K562 (cell line): Measurements from ENCODE around the gene COX6A2. TPM values are rescaled to one million over a fixed set of nuclear protein-coding genes. Genes with fewer than 3 reads are reported as not detected.

ENCODE experiments used
- ATAC-seq: fragments of 200-7000 bp; cut with Tn5 transposase; 3 replicates; pipeline ENCODE4 v1.9.1; 2020; ENCODE audit warnings: moderate library complexity
- BruUV-seq: library from RNA; stranded (reverse); fragments of 400-500 nt; replicated peaks from 2 replicates; lab custom pipeline; 2021; lab: Mats Ljungman, UMichigan
- CTCF ChIA-PET: fragments of 300-600 bp; formaldehyde crosslinking; extraction: SDS; loops from one replicate; lab custom pipeline; 2021; ENCODE audit warnings: low intra/inter-chr PET ratio; lab: Yijun Ruan, JAX
- POLR2A ChIA-PET: fragments of 300-600, 350-650 bp; sonication (Branson Sonifier 250); formaldehyde crosslinking; extraction: SDS; loops from one replicate; lab custom pipeline; 2021; ENCODE audit warnings: antibody characterized with exemption, inconsistent platforms; lab: Yijun Ruan, JAX
- DNase-seq, 4 experiments: peaks; one replicate each; pipeline versions ENCODE4 v3.0.0 to v3.0.0-alpha.2; 2011 to 2018; ENCODE audit warnings: low spot score in 3 of 4, mixed read lengths in 3 of 4; ENCODE audit errors: extremely low read depth in 1 of 4
- FAIRE-seq: peaks from 2 replicates; lab custom pipeline; 2011; peaks lifted over from hg19 to GRCh38; lab: Jason Lieb, UNC
- H2AFZ ChIP-seq: 2 replicates; pipeline ENCODE4 v1.6.0; 2011; ENCODE audit warnings: low read depth, low read length, control low read depth, inconsistent platforms
- H3K27ac ChIP-seq: fragments of 200-600 bp; 3 replicates; pipeline ENCODE4 v1.8.0; 2011; ENCODE audit warnings: low read depth, mild to moderate bottlenecking, control low read depth, inconsistent platforms, low read length, moderate library complexity, mixed read lengths; ENCODE audit errors: extremely low read depth
- H3K27me3 ChIP-seq, 2 experiments: fragments of 300-600 bp in 1 of 2; 2 replicates in 1 of 2; 3 replicates in 1 of 2; pipeline versions ENCODE4 v1.6.0 to v1.8.0; 2011; ENCODE audit warnings: inconsistent platforms in 2 of 2, low read length in 2 of 2, mild to moderate bottlenecking in 1 of 2, mixed read lengths in 1 of 2, moderate library complexity in 1 of 2; ENCODE audit not compliant: control insufficient read depth in 2 of 2, insufficient read depth in 2 of 2
- H3K36me3 ChIP-seq: fragments of 300-600 bp; 3 replicates; pipeline ENCODE4 v1.8.0; 2011; ENCODE audit warnings: mild to moderate bottlenecking, low read length, inconsistent platforms; ENCODE audit not compliant: control insufficient read depth, insufficient read depth
- H3K4me1 ChIP-seq, 2 experiments: fragments of 200-600 bp in 1 of 2; replicated peaks in 1 of 2; 2 replicates in 1 of 2; 3 replicates in 1 of 2; pipeline versions ENCODE4 v1.5.1 to v1.8.0; 2011; ENCODE audit warnings: inconsistent platforms in 2 of 2, low read length in 2 of 2, mild to moderate bottlenecking in 1 of 2, mixed read lengths in 1 of 2, moderate library complexity in 1 of 2; ENCODE audit not compliant: control insufficient read depth in 2 of 2, insufficient read depth in 2 of 2
- H3K4me2 ChIP-seq: 2 replicates; pipeline ENCODE4 v1.6.1; 2011; ENCODE audit warnings: low read length, control low read depth, inconsistent platforms, mixed read lengths; ENCODE audit not compliant: insufficient read depth
- H3K4me3 ChIP-seq: fragments of 200-600 bp; sonication (generic), shearing (Covaris generic); 2 replicates; pipeline ENCODE4 v1.5.1; 2016; ENCODE audit warnings: control low read depth, inconsistent platforms
- H3K79me2 ChIP-seq: fragments of 200-600 bp; 3 replicates; pipeline ENCODE4 v1.8.0; 2011; ENCODE audit warnings: low read length, inconsistent platforms; ENCODE audit not compliant: control insufficient read depth, insufficient read depth
- H3K9ac ChIP-seq, 2 experiments: 2 replicates each; pipeline versions ENCODE4 v1.6.0 to v1.6.1; 2011; ENCODE audit warnings: low read depth in 2 of 2, low read length in 2 of 2, control low read depth in 1 of 2, inconsistent platforms in 1 of 2, mild to moderate bottlenecking in 1 of 2, mixed read lengths in 1 of 2; ENCODE audit not compliant: insufficient read depth in 1 of 2
- H3K9me1 ChIP-seq: one replicate; pipeline ENCODE4 v1.6.0; 2011; ENCODE audit warnings: inconsistent platforms, mild to moderate bottlenecking, low read length, moderate library complexity; ENCODE audit not compliant: control insufficient read depth, insufficient read depth
- H3K9me3 ChIP-seq: replicated peaks from 2 replicates; pipeline ENCODE4 v1.5.1; 2011; ENCODE audit warnings: low read depth, low read length, inconsistent platforms; ENCODE audit not compliant: control insufficient read depth, insufficient read depth
- H4K20me1 ChIP-seq: replicated peaks from 2 replicates; pipeline ENCODE4 v1.6.1; 2011; ENCODE audit warnings: low read length, inconsistent platforms, mixed read lengths; ENCODE audit not compliant: control insufficient read depth, insufficient read depth
- CCAR2 ChIP-seq: fragments of 200-400 bp; formaldehyde crosslinking; IDR thresholded peaks from 2 replicates; pipeline ENCODE4 v1.6.1; 2017; ENCODE audit warnings: mild to moderate bottlenecking, low read depth, low read length
- CEBPB ChIP-seq: fragments of 450-650 bp; IDR thresholded peaks from 2 replicates; pipeline ENCODE4 v1.6.1; 2016; ENCODE audit warnings: missing genetic modification characterization, missing compliant biosample characterization
- ETV5 ChIP-seq: sonication (generic); formaldehyde crosslinking; IDR thresholded peaks from 2 replicates; pipeline ENCODE4 v1.4.0; 2020; ENCODE audit warnings: low read depth, mild to moderate bottlenecking, missing genetic modification reagents
- HMGXB4 ChIP-seq: sonication (generic); formaldehyde crosslinking; IDR thresholded peaks from 2 replicates; pipeline ENCODE4 v1.8.1; 2023; ENCODE audit warnings: mild to moderate bottlenecking, missing genetic modification reagents
- ZBTB43 ChIP-seq: sonication (generic); formaldehyde crosslinking; IDR thresholded peaks from 2 replicates; pipeline ENCODE4 v1.8.0; 2023; ENCODE audit warnings: mild to moderate bottlenecking, missing genetic modification reagents
- WGBS: fragments of 100-300 bp; shearing (Covaris generic); methylation state at CpG from one replicate; pipeline ENCODE4 v1.1.6; 2016; ENCODE audit warnings: low coverage, mixed read lengths; ENCODE audit not compliant: insufficient coverage; ENCODE audit errors: missing lambda C conversion rate; 5-methylcytosine and 5-hydroxymethylcytosine counted together
- in situ Hi-C: fragments of 300-500 bp; cut with MboI; formaldehyde crosslinking; loops from 4 replicates; pipeline ENCODE4 v1.15.0; 2018; ENCODE audit warnings: inconsistent platforms, mixed read lengths
- intact Hi-C: fragments of 100-400 bp; cut with micrococcal nuclease; formaldehyde crosslinking; loops from 2 replicates; pipeline ENCODE4 v1.14.2; 2022
- polyA plus RNA-seq, 8 experiments: library from polyadenylated mRNA; depleted of rRNA in 4 of 8; stranded (reverse) in 5 of 8; unstranded in 3 of 8; fragments of >200 nt; fragmentation: Nextera tagmentation in 2 of 8; fragmentation: Illumina TruSeq in 1 of 8; extraction: Ambion mirVana in 2 of 8; extraction: Trizol in 1 of 8; gene quantifications; 2 replicates each; pipeline versions ENCODE4 v1.2.1 to v1.2.3, GENCODE V29; 2011 to 2014; ENCODE audit warnings: inconsistent platforms in 1 of 8, missing spikeins in 1 of 8
- total RNA-seq, 7 experiments: library from RNA; depleted of rRNA in 6 of 7; stranded (reverse); fragments of >200 nt in 6 of 7; fragmentation: Illumina TruSeq in 2 of 7; extraction: Trizol in 2 of 7; gene quantifications; 2 replicates each; pipeline versions ENCODE4 v1.2.1 to v1.2.3, GENCODE V29; 2011 to 2021; ENCODE audit warnings: low replicate concordance in 1 of 7

COX6A2 gene
- total and polyA plus RNA-seq, 9 of the 15 experiments (the other 6 are each of a cell fraction or from before 2014, with no cell fraction given): not detected

GRCh38 chr16:31471241-31471874 is 43.2 kb upstream of the COX6A2 start:
- Histone ChIP-seq H3K9me1 (no peaks in the 10 kb centered on the region), H2AFZ (peak overlapping the region; percentile 77; the same call in 1 of the 2 replicates), H3K4me3 (no peak overlapping the region), H3K9me3 (no peaks in the 10 kb centered on the region), H3K4me1 (peaks cover 18 to 43% of the 10 kb centered on the region in 2 experiments; a peak in 4 of 5 replicates), H3K27me3 (no peaks in the 10 kb centered on the region), H3K9ac (peak overlapping the region; percentile 14 to 52; a peak in 2 of 4 replicates), H3K36me3 (peaks cover 11% of the 10 kb centered on the region; the same call in 1 of the 3 replicates), H3K4me2 (no peak overlapping the region; the same call in 1 of the 2 replicates), H3K27ac (no peak overlapping the region), H4K20me1 (no peaks in the 10 kb centered on the region), H3K79me2 (no peaks in the 10 kb centered on the region)
- CTCF ChIA-PET: no interaction called here
- DNase-seq (no peak), FAIRE-seq (no peak), ATAC-seq (no peak)
- 69% methylated on average over 14 of the region's 15 CpGs for WGBS
- BruUV-seq: no TSS peak
- in situ Hi-C loops: no loop called here
- intact Hi-C loops: loop anchor here (5.0 kb wide), 1 partner anchor 51 kb away; no protein-coding TSS in a partner anchor
- POLR2A ChIA-PET: interaction anchor here (3.5 kb wide), 1 partner anchor 11 kb away, joined by 15 read pairs; no protein-coding TSS in a partner anchor
- TF ChIP-seq HMGXB4 (CRISPR knock-in tag) (no peak), CEBPB (tag) (no peak), CCAR2 (no peak), ZBTB43 (CRISPR knock-in tag) (no peak), ETV5 (CRISPR knock-in tag) (no peak)
